ENCODE data around the gene GAGE12J. TPM values are rescaled to one million over a fixed set of nuclear protein-coding genes. Genes with fewer than 3 reads are reported as not detected.
"Not testable (repeated sequence)": the region's sequence is repeated elsewhere in the genome, so short reads cannot be mapped to it uniquely, and the experiment has no call there.

The GAGE12J gene
- total RNA-seq, 2 experiments from 2014 or later = not detected

DNA sequence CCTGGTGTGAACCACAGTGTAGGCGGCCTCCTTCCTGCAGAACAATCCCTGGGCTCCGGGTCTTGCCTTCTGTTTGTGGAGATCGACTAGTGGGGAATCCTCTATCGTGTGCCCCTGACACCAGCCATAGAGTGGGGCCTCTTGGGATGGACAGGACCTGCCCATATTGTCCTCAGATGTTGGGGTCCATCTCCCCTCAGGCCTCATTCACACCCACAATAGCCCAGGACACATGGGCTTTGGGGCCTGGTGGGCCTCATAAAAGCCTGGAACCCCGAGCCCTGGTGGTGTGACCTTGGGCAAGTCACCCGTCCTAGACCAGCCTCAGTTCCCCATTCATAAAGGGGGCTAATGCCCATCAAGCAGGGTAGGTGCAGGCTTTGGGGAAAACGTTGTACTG lies 31.6 kb upstream of the GAGE12J start:
- H3K4me1 Mint-ChIP-seq (ENCODE audit: low read depth) = peaks cover 34% of the 10 kb centered on the region
- H3K9me3 Mint-ChIP-seq = no peaks in the 10 kb centered on the region
- H3K4me3 Mint-ChIP-seq = no peak overlapping the region
- H3K27ac Mint-ChIP-seq = no peak overlapping the region
- no peak for DNase-seq
- H3K27me3 Mint-ChIP-seq (ENCODE audit: low read depth) = no peaks in the 10 kb centered on the region
- no peaks in the 10 kb centered on the region for H3K36me3 Mint-ChIP-seq (ENCODE audit: low read depth)
- intact Hi-C loops (cut with micrococcal nuclease) = loop anchor here (5.0 to 10.0 kb wide), 3 partner anchors 355 to 627 kb away; no protein-coding TSS in a partner anchor
- CTCF ChIA-PET = no interaction called here

DNA sequence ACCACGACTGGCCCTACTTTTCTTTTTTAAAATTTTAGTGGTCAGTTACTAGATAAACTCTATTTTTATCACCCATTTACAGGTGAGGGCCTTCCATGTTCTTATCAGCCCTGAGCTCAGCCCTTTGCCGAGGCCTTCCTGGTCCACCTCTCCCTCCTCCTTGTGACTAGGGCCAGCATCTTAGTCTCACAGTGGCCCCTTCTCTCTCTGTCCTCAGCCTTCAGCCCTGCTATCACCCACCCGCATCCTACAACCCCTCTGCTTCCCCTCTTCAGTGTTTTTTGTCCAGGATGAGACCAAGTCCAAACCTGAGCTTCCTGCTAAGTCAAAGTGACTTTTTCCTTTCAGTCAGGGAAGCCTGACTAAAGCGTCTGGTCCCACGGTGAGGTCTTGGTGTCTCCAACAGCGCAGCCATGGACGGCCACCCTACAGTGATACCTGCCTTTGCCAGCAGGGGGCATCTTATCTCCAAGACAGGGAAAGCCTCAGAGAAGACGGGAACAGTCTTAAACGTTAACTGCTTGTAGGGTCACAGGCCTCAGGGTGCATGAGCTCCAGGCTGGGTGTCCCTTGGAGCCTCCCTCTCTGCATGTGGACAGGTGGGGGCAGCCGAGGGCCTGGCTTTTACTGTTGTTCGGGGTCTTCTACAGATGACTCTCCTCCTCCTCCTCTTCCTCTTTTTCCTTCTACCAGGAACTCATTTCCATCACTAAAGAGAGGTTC lies 30.1 kb upstream of the GAGE12J start:
- H3K4me3 Mint-ChIP-seq = no peak overlapping the region

DNA sequence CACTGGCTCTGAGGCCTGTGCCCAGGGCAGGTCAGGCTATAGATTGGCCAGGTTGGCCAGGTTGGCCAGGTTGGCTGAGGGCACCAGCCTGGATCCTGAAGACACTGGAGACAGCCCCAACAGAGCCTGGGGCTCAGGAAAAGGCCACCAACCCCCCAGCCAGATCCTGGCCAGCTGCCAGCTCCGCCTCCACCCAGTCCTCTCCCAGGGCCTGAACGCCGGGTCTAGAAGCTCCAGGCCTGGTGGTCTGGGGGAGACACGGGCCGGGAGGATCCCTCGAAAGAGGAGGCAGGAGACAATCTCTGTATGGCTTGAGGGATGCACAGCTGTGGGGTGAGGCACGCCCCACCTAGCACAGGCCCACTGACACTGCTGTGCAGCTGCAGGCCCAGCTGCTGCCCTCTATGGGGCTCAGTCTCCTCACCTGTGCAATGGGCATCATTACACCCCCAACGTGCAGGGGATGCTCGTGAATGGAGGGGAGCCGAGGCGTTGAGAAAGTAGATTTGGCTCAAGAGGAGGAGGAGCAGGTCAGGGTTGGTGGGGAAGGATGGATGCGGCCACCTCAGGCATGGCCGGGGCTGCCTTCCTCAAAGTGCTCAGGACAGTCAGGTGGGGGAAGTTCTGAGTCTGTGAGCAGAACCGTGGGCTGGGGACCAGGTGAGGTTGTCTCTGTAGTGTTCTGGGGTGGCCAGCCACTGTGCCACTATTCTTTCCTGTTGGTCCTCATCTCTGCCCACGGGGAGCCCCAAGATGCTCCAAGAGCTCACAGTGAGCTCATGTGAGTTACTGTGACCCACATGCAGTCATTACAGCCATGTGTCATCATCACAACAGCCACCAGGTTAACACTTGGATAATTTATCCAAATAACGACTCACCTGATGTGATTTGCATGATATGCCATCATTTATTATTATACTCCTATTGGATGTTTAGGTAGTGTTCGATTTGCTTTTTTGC lies 29.2 kb upstream of the GAGE12J start:
- H3K36me3 Mint-ChIP-seq (ENCODE audit: low read depth) = no peaks in the 10 kb centered on the region
- H3K27me3 Mint-ChIP-seq (ENCODE audit: low read depth) = no peaks in the 10 kb centered on the region
- H3K9me3 Mint-ChIP-seq = no peaks in the 10 kb centered on the region
- no peak for DNase-seq
- CTCF ChIA-PET = interaction anchor here (0.7 to 2.6 kb wide), 6 partner anchors 13 to 546 kb away, joined by 3 to 17 read pairs (median 3); no protein-coding TSS in a partner anchor
- intact Hi-C loops (cut with micrococcal nuclease) = loop anchor here (1.0 to 10.0 kb wide), 4 partner anchors 352 to 625 kb away; no protein-coding TSS in a partner anchor
- H3K4me3 Mint-ChIP-seq = no peak overlapping the region
- peaks cover 28% of the 10 kb centered on the region for H3K4me1 Mint-ChIP-seq (ENCODE audit: low read depth)
- H3K27ac Mint-ChIP-seq = no peak overlapping the region

More for the DNA sequence above, 30.1 kb upstream of the GAGE12J start:
- Mint-ChIP-seq H3K9me3 (no peaks in the 10 kb centered on the region), H3K27me3 (ENCODE audit: low read depth) (no peaks in the 10 kb centered on the region), H3K36me3 (ENCODE audit: low read depth) (no peaks in the 10 kb centered on the region), H3K4me1 (ENCODE audit: low read depth) (peaks cover 35% of the 10 kb centered on the region), H3K27ac (no peak overlapping the region)
- CTCF ChIA-PET = interaction anchor here (0.7 to 2.6 kb wide), 8 partner anchors 10 to 462 kb away, joined by 3 to 17 read pairs (median 3); no protein-coding TSS in a partner anchor
- peak; percentile 88 for DNase-seq
- intact Hi-C loops (cut with micrococcal nuclease) = loop anchor here (1.0 to 10.0 kb wide), 4 partner anchors 353 to 626 kb away; no protein-coding TSS in a partner anchor

DNA sequence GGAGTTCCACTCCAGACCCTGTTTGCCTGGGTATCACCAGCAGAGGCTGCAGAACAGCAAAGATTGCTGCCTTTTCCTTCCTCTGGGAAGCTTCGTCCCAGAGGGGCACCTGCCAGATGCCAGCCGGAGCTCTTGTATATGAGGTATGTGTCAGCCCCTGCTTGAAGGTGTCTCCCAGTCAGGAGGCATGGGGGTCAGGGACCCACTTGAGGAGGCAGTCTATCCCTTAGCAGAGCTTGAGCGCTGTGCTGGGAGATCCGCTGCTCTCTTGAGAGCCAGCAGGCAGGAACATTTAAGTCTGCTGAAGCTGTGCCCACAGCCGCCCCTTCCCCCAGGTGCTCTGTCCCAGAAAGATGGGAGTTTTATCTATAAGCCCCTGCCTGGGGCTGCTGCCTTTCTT lies 22.5 kb upstream of the GAGE12J start:
- H3K36me3 Mint-ChIP-seq (ENCODE audit: low read depth); DNase-seq; H3K27me3 Mint-ChIP-seq (ENCODE audit: low read depth); H3K9me3 Mint-ChIP-seq; CTCF ChIA-PET; H3K4me1 Mint-ChIP-seq (ENCODE audit: low read depth); H3K4me3 Mint-ChIP-seq; H3K27ac Mint-ChIP-seq: not testable (repeated sequence)
- intact Hi-C loops (cut with micrococcal nuclease) = loop anchor here (10.0 kb wide), 1 partner anchor 346 kb away; no protein-coding TSS in a partner anchor

DNA sequence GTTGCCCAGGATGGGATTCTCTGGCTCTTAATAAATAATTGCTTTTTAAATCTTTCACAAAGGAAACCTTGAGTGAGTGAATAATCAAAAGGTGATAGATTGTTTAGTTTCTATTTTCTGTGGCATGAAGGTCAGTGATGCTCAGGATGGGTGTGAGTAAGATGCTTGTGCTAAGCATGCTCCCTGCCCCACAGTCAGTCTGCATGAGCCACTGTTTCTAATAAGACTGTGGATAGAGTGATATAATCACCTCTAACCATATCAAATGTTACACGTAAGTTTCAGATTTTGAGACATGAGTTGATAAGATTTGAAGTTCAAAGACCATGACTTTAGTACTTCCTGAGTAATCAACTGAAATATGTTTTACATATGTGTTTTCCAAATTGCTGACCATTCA lies 21.1 kb upstream of the GAGE12J start:
- no peaks in the 10 kb centered on the region for H3K36me3 Mint-ChIP-seq (ENCODE audit: low read depth)
- DNase-seq = no peak
- H3K27ac Mint-ChIP-seq = no peak overlapping the region
- H3K4me1 Mint-ChIP-seq (ENCODE audit: low read depth) = peaks cover 2% of the 10 kb centered on the region
- no peaks in the 10 kb centered on the region for H3K27me3 Mint-ChIP-seq (ENCODE audit: low read depth)
- intact Hi-C loops (cut with micrococcal nuclease) = no loop called here
- no peak overlapping the region for H3K4me3 Mint-ChIP-seq
- no peaks in the 10 kb centered on the region for H3K9me3 Mint-ChIP-seq
- CTCF ChIA-PET = no interaction called here

DNA sequence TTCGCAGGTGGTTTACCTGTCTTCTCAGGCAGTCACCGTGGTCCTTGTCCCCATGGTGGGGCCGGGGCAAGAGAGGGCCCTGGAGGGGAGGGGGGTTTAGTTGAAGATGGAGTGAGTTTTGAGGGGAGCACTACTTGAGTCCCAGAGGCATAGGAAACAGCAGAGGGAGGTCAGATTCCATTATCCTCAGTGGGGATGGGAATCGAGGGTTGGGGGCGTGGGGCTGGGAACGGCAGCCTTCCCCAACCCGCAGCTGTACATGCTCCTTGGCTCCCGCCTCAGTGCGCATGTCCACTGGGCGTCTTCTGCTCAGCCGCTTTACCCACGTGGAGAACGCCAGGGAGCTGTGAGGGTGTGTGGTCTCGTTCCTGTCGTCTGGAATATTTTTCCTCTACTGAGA lies 18.5 kb upstream of the GAGE12J start, which contains the start of gene GAGE10:
Gene GAGE10 (plus strand): TSS at position 301 of the 400 bp plus-strand sequence. CDS start 1,214 bp downstream, outside the sequence.
- no peak within 1 kb of the TSS for H3K27ac Mint-ChIP-seq
- H3K4me3 Mint-ChIP-seq = no peak within 1 kb of the TSS
- CTCF ChIA-PET = no interaction called here
- intact Hi-C loops (cut with micrococcal nuclease) = no loop called here
- no peaks in the 10 kb centered on the region for H3K27me3 Mint-ChIP-seq (ENCODE audit: low read depth)
- H3K36me3 Mint-ChIP-seq (ENCODE audit: low read depth) = no peaks in the 10 kb centered on the region
- no peaks in the 10 kb centered on the region for H3K4me1 Mint-ChIP-seq (ENCODE audit: low read depth)
- H3K9me3 Mint-ChIP-seq = no peaks in the 10 kb centered on the region
- DNase-seq = no peak

DNA sequence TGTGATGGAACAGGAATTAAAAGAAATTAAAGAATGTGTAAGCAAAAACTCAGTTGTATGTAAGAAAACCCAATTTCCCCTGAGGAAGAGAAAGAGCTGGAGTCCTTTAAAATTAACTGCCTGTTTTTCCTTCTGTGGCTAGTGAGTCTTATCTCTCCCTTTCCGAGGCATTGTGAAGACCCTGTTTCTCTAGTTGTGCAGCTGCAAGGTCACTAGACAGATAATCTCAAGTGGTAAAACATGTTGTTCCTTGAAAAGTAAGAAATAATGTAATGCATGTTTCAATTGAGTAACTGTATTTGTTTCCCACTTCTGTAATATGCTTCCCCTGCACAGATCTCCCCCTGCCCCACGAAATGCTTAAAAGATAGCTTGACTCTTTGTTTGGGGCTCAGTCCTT lies 14.1 kb upstream of the GAGE12J start:
- H3K9me3 Mint-ChIP-seq; H3K36me3 Mint-ChIP-seq (ENCODE audit: low read depth); DNase-seq; H3K27ac Mint-ChIP-seq; H3K4me3 Mint-ChIP-seq; H3K27me3 Mint-ChIP-seq (ENCODE audit: low read depth); intact Hi-C loops (cut with micrococcal nuclease): not testable (repeated sequence)
- CTCF ChIA-PET = interaction anchor here (0.6 to 3.3 kb wide), 2 partner anchors 16 to 896 kb away, joined by 4 to 17 read pairs; no protein-coding TSS in a partner anchor
- peaks cover 17% of the 10 kb centered on the region for H3K4me1 Mint-ChIP-seq (ENCODE audit: low read depth)

DNA sequence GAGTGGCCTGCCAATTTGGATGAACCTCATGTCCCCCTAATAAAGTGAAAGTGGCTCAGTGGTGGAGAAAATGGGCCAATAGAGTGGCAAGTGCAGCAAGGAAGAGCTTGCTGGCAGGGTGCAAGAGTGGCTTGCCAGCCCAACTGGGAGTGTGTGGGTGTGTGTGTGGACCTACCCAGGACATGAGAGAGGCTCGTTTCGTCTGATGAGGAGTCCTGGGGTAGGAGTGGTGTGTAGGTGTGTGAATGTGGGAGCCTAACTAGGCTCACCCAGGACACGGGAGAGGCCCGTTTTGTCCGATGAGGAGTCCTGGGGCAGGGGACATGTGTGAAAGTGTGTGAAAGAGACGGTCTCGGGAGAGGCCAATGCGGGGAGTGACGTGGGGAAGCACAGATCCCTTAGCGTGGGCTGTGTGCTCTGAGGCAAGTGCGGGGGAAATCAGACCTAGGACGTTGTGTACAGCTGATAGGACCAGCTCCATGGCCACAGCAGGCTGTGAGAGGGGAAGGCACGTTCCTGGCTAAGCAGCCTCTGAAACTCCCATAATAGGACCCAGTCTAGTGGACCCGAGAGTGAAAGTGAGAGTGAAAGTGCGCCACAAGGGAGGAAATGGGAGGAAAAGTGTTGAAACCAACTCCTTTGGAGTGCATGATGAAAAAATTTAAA lies 13.1 kb upstream of the GAGE12J start:
- H3K36me3 Mint-ChIP-seq (ENCODE audit: low read depth) = no peaks in the 10 kb centered on the region
- H3K27me3 Mint-ChIP-seq (ENCODE audit: low read depth) = no peaks in the 10 kb centered on the region
- H3K4me3 Mint-ChIP-seq = peak overlapping the region; percentile 64
- CTCF ChIA-PET = interaction anchor here (3.3 kb wide), 1 partner anchor 17 kb away, joined by 17 read pairs; no protein-coding TSS in a partner anchor
- H3K9me3 Mint-ChIP-seq = no peaks in the 10 kb centered on the region
- peaks cover 17% of the 10 kb centered on the region for H3K4me1 Mint-ChIP-seq (ENCODE audit: low read depth)
- intact Hi-C loops (cut with micrococcal nuclease) = no loop called here
- H3K27ac Mint-ChIP-seq = peak overlapping the region; percentile 82
- DNase-seq = peak; percentile 33

DNA sequence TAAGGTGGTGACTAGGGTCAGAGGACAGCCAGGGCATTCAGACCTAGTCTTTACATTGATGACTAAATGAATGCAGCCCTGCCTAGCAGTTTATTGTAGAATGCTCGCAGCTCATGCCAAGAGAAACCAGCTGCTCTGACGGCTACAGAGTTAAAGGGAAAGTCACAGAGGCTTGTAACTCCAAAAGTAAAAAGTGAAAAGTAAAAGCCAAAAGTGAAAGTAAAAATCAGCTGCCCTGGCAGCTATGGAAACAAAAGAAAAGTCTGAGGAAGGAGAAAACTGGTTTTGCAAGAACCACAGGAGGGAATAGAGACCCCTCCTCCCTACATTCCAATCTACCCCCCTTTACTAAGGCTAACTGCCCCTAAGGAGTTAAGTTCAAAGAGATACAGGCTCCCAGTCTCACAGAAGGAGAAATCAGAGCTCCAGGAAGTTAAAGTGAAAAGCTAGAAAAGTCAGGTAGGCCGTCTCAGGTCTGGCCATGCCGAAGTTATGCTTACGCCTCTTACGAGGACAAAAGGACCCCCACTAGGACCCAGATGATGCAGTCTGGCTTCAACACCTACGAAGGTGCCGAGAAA lies 12.3 kb upstream of the GAGE12J start:
- peak overlapping the region; percentile 64 for H3K4me3 Mint-ChIP-seq
- DNase-seq = peak; percentile 43
- intact Hi-C loops (cut with micrococcal nuclease) = no loop called here
- no peaks in the 10 kb centered on the region for H3K9me3 Mint-ChIP-seq
- no peaks in the 10 kb centered on the region for H3K27me3 Mint-ChIP-seq (ENCODE audit: low read depth)
- H3K36me3 Mint-ChIP-seq (ENCODE audit: low read depth) = no peaks in the 10 kb centered on the region
- CTCF ChIA-PET = interaction anchor here (0.7 to 3.3 kb wide), 2 partner anchors 17 to 33 kb away, joined by 3 to 17 read pairs; no protein-coding TSS in a partner anchor
- H3K4me1 Mint-ChIP-seq (ENCODE audit: low read depth) = peaks cover 17% of the 10 kb centered on the region
- H3K27ac Mint-ChIP-seq = peak overlapping the region; percentile 82

DNA sequence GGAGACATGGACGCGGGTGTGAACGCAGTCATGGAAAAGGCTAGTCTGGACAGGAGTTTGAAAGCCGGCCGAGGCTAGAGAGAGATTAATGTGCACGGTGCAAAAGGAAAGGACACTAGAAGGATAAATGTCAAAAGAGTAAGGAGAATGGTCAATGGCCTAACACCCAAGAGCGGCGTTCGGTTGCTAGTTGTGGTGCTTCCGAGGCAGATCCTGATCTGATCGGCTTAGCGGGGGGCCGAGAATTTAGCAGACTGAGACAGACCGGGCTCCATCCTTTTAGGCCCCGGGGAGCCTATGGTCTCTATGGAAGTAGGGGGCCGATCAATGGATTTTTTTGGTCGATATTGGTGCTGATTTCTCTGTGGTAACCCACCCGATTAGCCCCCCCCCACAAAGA lies 11.5 kb upstream of the GAGE12J start:
- no peak overlapping the region for H3K4me3 Mint-ChIP-seq
- H3K4me1 Mint-ChIP-seq (ENCODE audit: low read depth) = peaks cover 17% of the 10 kb centered on the region
- H3K27me3 Mint-ChIP-seq (ENCODE audit: low read depth) = no peaks in the 10 kb centered on the region
- intact Hi-C loops (cut with micrococcal nuclease) = no loop called here
- DNase-seq = no peak
- no peak overlapping the region for H3K27ac Mint-ChIP-seq
- CTCF ChIA-PET = interaction anchor here (3.3 kb wide), 1 partner anchor 18 kb away, joined by 17 read pairs; no protein-coding TSS in a partner anchor
- H3K9me3 Mint-ChIP-seq = no peaks in the 10 kb centered on the region
- no peaks in the 10 kb centered on the region for H3K36me3 Mint-ChIP-seq (ENCODE audit: low read depth)

DNA sequence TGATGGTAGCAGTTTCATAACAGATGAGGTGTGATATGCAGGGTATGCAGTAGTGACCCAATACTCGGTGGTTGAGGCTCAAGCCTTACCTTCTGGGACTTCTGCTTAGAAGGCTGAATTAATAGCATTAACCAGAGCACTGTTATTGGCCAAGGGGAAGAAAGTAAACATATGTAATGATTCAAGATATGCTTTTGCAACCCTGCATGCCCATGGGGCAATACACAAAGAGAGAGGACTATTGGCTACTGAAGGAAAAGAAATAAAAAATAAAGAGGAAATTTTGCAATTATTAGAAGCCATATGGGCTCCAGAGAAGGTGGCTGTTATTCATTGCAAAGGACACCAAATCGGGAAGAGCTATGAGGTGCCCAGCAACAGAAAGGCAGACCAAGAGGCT lies 9.7 kb upstream of the GAGE12J start:
- CTCF ChIA-PET = interaction anchor here (0.7 kb wide), 1 partner anchor 26 kb away, joined by 3 read pairs; no protein-coding TSS in a partner anchor
- Mint-ChIP-seq H3K27me3 (ENCODE audit: low read depth) (no peaks in the 10 kb centered on the region), H3K27ac (no peak overlapping the region), H3K4me3 (no peak overlapping the region), H3K4me1 (ENCODE audit: low read depth) (peaks cover 17% of the 10 kb centered on the region), H3K36me3 (ENCODE audit: low read depth) (no peaks in the 10 kb centered on the region), H3K9me3 (no peaks in the 10 kb centered on the region)
- intact Hi-C loops (cut with micrococcal nuclease) = no loop called here
- no peak for DNase-seq
